Posterior vena cava (tissue), 2 donors: ENCODE data around the gene PTPRZ1. TPM values are rescaled to one million over a fixed set of nuclear protein-coding genes. Genes with fewer than 3 reads are reported as not detected.

Experiments
- DNase-seq: peaks from one replicate; pipeline ENCODE4 v3.0.0-alpha.2; 2020; ENCODE audit warnings: low spot score
- intact Hi-C, 2 donors: fragments of 100-400 bp; cut with DNase I; formaldehyde crosslinking; loops; one replicate each; pipeline versions ENCODE4 v1.14.1 to v1.14.2; 2022 to 2023
- long read RNA-seq, 2 donors: library from polyadenylated mRNA; unstranded; transcript quantifications; one replicate each; pipeline ENCODE4 v2.0.0, GENCODE V29; 2020 to 2021
- total RNA-seq, 2 donors: library from RNA; stranded (reverse); fragmentation: NEBNext Ultra II Directional; extraction: Animal tissue kit (Norgen Biotek cat#: 25700); gene quantifications; one replicate each; pipeline ENCODE4 v1.2.1, GENCODE V29; 2021
- donor health status: DM: yes; HTN: yes; CAD: no.
- donor health status: DM: yes; HTN: yes; CAD: no.

PTPRZ1 gene
- 1 to 10 TPM; 1.8 to 2.0 TPM for total RNA-seq
- long read RNA-seq, donor 1, result 0 reads
- long read RNA-seq, donor 2, partial matches to known transcripts, result 0 of 1 reads
- long read RNA-seq, donor 2, other reads (novel, unspliced or antisense), result 1 of 1 reads

DNA sequence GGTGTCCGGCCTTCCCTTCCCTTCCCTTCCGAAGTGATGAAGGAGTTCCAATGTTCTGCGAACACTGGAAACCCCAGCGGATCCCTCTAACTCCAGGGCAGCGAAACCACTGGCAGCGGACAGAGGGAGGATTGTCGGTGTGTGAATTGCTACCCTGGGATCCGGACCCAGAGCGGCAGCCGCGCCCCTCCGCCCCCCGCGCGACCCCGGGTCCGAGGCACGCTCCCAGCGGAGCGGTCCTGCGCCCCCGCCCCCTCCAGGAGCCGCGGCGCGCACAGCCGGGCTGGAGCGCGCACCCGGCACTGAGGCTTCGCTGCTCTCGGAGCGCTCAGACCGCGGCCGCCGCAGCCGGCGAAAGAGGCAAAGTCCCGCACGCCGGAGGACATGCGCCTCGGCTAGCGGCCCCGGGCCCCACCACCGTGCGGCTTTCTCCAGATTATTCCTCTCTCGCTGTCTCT is at the start of gene PTPRZ1:
Gene PTPRZ1, plus strand, starts transcription at position 331 of the 458 bp plus-strand sequence. CDS start 339 bp downstream, outside the sequence.
- intact Hi-C loops, result no loop called here
- peak; percentile 54 for DNase-seq

GRCh38 chr7:121824276-121824675 is 48.7 kb upstream of the PTPRZ1 start:
- no peak for DNase-seq
- intact Hi-C loops, result no loop called here

GRCh38 chr7:121831351-121831750 is 41.6 kb upstream of the PTPRZ1 start:
- no peak for DNase-seq
- intact Hi-C loops, result no loop called here

- intact Hi-C loops, result no loop called here
- no peak for DNase-seq
Observed at GRCh38 chr7:121831801-121832200, 41.2 kb upstream of the PTPRZ1 start.

- intact Hi-C loops, result no loop called here
- DNase-seq, result no peak
Observed at GRCh38 chr7:121832347-121832746, 40.6 kb upstream of the PTPRZ1 start.

DNA sequence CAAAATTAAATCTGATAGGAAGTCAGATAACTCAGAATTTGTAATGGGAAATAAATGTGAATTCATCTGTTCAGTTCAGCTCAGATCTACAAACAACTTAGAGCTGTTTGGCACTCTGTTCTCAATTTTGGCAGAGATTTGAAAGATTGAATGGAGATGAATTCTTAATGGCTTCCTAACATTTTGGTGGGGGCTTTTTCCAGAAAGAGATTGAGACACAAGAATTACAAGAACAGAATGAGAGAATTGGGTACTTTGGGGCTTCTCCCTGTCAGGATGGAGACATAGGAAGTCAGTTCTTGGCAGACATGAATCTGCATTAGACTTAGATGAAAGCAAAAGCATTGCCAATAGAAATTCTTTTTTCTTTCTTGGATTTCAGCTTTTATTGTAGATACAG is 39.0 kb upstream of the PTPRZ1 start:
- no peak for DNase-seq
- intact Hi-C loops, result no loop called here

DNA sequence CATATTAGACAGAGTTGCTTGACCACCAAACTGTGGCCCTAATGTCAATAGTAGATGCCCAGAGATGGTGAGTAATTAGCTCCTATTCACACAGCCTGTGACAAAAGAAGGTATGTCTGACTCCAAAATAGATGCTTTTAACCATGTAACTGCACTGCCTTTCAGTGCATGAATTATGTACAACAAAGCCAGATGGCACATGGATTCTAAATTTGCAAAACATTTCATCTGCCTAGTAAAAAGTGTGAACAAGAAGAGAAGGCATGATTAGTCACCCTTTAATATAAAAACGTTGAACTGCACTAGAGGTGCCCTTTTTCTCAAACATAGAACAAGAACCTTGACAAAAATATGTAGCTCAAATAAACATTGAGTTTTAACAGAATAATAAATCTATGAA is 35.5 kb upstream of the PTPRZ1 start:
- no peak for DNase-seq
- intact Hi-C loops, result no loop called here

- intact Hi-C loops, result no loop called here
Observed at GRCh38 chr7:121847041-121847440, 25.9 kb upstream of the PTPRZ1 start.

DNA sequence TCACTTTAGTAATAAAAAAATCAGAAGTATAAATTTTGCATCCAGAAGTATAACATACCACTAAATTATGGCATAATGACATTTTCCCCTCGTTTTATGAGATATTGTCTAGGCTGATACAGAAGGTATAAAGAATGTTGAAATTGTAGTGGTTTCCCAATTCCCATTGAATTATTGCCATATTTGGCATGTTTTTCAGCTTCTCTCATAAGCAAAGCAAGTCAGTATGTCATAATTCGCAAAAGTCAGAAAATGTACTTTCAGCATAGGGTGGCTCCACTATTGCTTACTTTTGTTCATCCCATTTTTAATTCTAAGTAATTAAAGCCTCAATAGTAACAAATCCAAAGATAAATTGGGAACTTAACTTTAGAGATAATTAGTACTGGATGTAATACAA is 19.7 kb upstream of the PTPRZ1 start:
- intact Hi-C loops, result no loop called here
- DNase-seq, result no peak

More at GRCh38 chr7:121847041-121847440, 25.9 kb upstream of the PTPRZ1 start:
- no peak for DNase-seq

- DNase-seq, result no peak
- intact Hi-C loops, result no loop called here
Observed at GRCh38 chr7:121860953-121861352, 12.0 kb upstream of the PTPRZ1 start.

GRCh38 chr7:121862591-121862990 is 10.4 kb upstream of the PTPRZ1 start:
- no peak for DNase-seq
- intact Hi-C loops, result no loop called here

DNA sequence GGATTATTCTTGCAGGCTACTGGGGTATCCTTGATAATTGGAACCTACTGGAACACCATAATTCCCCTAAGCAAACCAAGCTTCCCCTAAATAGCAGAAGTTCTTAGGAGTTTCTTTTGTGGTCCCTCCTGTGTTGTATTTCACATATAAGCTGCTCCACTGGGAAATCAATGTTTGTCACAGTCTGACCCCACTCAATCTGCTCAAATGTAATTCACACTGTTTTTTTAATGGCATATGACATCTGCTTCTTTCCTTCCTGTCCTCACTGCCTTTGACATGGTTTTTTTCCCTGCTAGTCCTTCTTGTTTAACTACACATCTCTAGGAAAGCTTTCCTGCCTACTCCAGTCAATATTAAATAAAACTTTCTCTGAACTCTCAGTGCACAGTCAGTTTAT is 1.8 kb upstream of the PTPRZ1 start:
- intact Hi-C loops, result no loop called here

GRCh38 chr7:121873289-121874194 is 581 bp downstream of the PTPRZ1 start:
- DNase-seq, result peak; percentile 66
- intact Hi-C loops, result no loop called here

More for the DNA sequence above, 1.8 kb upstream of the PTPRZ1 start:
- DNase-seq, result no peak

DNA sequence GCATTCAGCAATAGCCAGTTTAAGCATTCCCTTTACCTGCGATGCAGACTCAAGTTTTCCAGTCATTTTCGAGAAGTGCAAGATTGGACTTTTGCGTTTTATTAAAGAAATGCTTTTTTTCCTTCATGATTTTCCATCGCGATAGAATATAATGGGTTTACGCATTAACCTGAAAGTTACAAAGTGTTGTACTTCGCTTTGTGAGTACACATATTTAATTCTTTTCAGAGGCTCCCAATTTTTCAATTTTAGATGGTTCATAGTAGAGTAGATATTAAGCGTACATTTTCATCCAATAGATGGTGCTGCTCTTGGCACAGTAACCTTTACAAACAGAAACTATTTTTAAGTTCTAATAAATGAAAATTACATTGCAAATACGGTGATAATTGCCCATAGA is 1.3 kb downstream of the PTPRZ1 start:
- no peak for DNase-seq
- intact Hi-C loops, result no loop called here

DNA sequence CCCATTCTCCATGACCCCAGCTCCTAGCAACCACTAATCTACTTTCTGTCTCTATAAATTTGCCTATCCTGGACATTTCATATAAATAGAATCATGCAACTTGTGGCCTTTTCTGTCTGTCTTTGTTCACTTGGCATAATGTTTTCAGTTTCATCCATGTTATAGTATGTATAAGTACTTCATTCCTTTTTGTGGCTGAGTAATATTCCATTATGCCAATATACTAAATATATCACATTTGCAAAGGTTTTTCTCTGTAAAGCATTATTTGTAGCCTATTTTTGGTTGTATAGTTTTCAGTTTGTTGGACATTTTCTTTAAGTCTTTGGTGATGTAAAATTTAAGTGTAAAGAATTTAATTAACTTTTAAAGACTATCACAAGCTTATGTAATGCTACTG is 2.2 kb downstream of the PTPRZ1 start:
- DNase-seq, result no peak
- intact Hi-C loops, result no loop called here

DNA sequence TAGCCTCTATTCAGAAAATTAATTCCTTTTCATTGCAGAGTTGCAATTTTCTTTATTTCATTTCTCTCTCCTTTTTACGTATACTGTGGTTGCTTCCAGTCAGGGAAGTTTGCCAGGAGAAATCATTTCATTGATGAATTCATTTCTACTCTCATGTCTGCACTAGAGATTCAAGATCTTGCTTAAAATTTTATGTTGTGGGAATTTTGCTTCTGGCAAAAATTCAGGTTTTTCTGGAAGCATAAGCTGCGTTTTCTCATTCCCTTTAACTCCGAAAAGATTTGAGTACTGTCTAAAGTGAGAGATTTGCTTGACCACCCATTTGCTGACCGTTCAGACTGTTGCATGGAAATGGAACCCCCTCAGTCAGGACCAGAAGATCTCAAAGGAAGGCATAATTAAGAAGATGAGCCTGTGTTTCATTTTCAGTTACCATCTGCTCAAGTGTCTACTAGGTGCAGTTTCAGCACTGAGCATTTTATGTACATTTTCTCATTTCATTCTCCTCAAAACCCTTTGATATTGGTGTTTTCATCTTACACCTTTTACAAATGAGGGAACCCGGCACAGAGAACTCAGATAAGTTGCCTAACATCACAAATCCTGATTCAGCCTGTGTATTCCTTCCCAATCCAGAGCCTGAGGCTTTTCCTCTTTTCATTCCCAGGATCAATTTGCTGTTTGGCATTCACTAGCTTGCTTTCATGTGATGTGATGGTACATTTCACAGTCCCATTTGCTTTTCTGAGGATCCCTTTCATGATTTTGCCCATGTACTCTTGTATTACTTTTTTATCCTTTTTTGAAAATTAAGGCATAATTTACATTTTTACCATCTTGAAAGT is 3.9 kb downstream of the PTPRZ1 start:
- no peak for DNase-seq
- intact Hi-C loops, result no loop called here

DNA sequence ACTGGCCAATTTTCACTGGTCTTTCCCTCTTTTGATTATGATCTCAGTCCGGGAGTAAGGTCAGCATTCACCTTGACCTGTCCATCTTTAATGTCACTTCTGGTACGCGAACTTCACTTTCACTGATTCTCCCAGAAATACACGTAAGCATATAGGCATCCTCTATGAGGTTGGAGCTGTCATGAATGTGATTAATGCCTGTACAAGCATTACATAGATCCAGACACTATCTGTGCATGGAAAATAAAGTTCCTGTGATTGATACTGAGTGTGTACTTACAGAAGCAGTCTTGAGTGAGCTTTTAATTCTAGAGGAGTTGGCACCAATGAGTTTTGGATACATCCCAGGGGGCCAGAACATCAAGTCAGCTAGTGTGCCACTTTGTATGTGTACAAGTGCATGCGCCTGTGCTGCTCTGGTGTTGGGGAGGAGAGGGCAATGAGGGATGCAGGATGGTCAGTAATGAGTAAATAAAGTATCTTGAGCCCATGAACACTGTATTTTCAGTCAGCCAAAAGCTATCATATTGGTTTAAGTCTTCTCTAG is 6.0 kb downstream of the PTPRZ1 start:
- DNase-seq, result no peak

GRCh38 chr7:121879544-121879943 is 6.6 kb downstream of the PTPRZ1 start:
- intact Hi-C loops, result no loop called here
- DNase-seq, result no peak

More for the DNA sequence above, 6.0 kb downstream of the PTPRZ1 start:
- intact Hi-C loops, result no loop called here

- DNase-seq, result no peak
- intact Hi-C loops, result no loop called here
Observed at GRCh38 chr7:121882731-121883130, 9.8 kb downstream of the PTPRZ1 start.
